Measurements from ENCODE around the gene LTK.
"Not testable (repeated sequence)": the region's sequence is repeated elsewhere in the genome, so short reads cannot be mapped to it uniquely, and the experiment has no call there.

The LTK gene

GRCh38 chr15:41473418-41473817 lies 40.2 kb downstream of the LTK start:
- DNase-seq: no peak

- not testable (repeated sequence) for DNase-seq
Observed at GRCh38 chr15:41469644-41470043, 44.0 kb downstream of the LTK start.

GRCh38 chr15:41466711-41467110 lies 46.9 kb downstream of the LTK start:
- no peak for DNase-seq

DNA sequence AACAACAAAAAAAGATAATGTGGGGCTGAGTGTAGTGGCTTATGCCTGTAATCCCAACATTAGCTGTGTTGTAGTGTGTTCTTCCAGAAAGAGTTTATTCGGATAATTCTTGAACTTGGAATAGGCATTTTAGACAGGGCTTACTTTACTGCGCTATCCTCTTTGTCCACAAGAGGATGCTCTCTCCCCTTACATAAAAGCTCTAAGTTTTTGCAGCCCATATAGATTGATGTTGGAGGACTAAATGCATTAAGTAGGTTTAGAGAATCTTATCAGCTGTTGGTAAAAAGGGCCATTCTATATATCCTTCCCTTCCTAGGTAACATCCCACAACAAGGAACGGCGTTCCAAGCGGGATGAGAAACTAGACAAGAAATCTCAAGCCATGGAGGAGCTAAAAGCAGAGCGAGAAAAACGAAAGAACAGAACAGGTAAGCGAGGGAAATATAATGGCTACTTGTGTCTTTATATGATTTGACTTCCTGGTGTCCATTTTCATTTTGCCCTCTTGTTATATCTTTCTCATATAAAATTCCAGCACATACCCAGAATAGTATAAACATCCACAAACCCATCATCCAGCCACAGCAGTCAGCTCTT lies 47.7 kb downstream of the LTK start:
- no peak for DNase-seq

GRCh38 chr15:41464889-41465580 lies 48.6 kb downstream of the LTK start:
- no peak for DNase-seq

DNA sequence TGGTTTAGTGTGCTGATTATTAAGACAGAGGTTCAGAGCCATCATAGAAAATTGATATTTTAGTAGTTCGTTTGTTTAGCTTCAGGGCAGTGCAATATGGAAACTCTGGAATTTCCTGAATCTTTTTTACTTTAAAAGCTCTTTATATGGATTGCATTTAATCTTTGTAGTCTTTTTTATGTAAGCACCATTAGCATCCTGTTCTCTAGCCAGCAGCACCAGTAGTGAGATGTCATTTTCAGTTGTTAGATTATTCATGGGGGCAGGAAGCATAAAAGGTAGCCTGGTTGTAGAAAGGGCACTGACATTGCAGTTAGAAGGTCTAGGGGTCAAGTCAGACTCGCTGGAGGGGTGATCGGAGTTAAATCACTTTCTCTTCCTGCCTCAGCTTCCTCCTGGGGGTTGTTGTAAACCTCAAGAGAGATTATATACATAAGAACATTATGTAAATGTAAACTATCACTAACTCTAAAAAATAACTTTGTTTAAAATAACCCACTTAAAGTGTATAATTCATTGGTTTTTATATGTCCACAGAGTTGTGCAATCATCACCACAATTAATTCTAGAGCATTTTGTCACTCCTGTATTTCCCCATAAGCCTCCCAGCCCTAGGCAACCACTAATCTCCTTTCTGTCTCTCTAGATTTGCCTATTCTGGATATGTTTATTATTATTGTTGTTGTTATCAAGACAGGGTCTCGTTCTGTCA lies 51.4 kb downstream of the LTK start:
- no peak for DNase-seq
